GM23338 (cell line): ENCODE results near the gene RUFY1. TPM values are rescaled to one million over a fixed set of nuclear protein-coding genes. Genes with fewer than 3 reads are reported as not detected.
A peak's percentile ranks its signal among the peaks of the same experiment; 100 is the strongest.

Source experiments
- ATAC-seq: fragments of 200-7000 bp; cut with Tn5 transposase; 3 replicates; pipeline ENCODE4 v1.9.1; 2020
- DNase-seq: peaks from one replicate; pipeline ENCODE4 v3.0.0-alpha.2; 2015; ENCODE audit warnings: low spot score
- H2AFZ ChIP-seq: fragments of 200-600 bp; sonication (generic); 2 replicates; pipeline ENCODE4 v1.8.0; 2016; ENCODE audit warnings: antibody characterized with exemption, mild to moderate bottlenecking, moderate library complexity
- H3F3A ChIP-seq: fragments of 200-600 bp; sonication (generic); replicated peaks from 2 replicates; pipeline ENCODE4 v1.8.0; 2017; ENCODE audit warnings: antibody characterized with exemption, mixed run types, low read depth
- H3K27ac ChIP-seq: fragments of 200-600 bp; sonication (generic); 2 replicates; pipeline ENCODE4 v1.6.1; 2016; ENCODE audit warnings: low read depth
- H3K27me3 ChIP-seq: fragments of 200-600 bp; sonication (generic); 2 replicates; pipeline ENCODE4 v1.8.0; 2016; ENCODE audit warnings: mild to moderate bottlenecking, mixed run types, moderate library complexity; ENCODE audit not compliant: insufficient read depth
- H3K36me3 ChIP-seq: fragments of 200-600 bp; sonication (generic); 2 replicates; pipeline ENCODE4 v1.8.0; 2016; ENCODE audit warnings: mild to moderate bottlenecking; ENCODE audit not compliant: insufficient read depth
- H3K4me1 ChIP-seq: fragments of 200-600 bp; sonication (generic); 2 replicates; pipeline ENCODE4 v1.8.0; 2016; ENCODE audit warnings: mild to moderate bottlenecking, moderate library complexity; ENCODE audit not compliant: insufficient read depth
- H3K4me2 ChIP-seq: fragments of 200-600 bp; sonication (generic); 2 replicates; pipeline ENCODE4 v1.7.1; 2017; ENCODE audit warnings: mixed run types
- H3K4me3 ChIP-seq: fragments of 200-600 bp; sonication (generic); 2 replicates; pipeline ENCODE4 v1.6.1; 2016; ENCODE audit warnings: mixed run types
- H3K79me2 ChIP-seq: fragments of 200-600 bp; sonication (generic); replicated peaks from 2 replicates; pipeline ENCODE4 v1.8.0; 2017; ENCODE audit warnings: mild to moderate bottlenecking; ENCODE audit not compliant: insufficient read depth
- H3K9me2 ChIP-seq: fragments of 200-600 bp; sonication (generic); 2 replicates; pipeline ENCODE4 v1.8.0; 2017; ENCODE audit not compliant: insufficient read depth
- H4K20me1 ChIP-seq: fragments of 200-600 bp; sonication (generic); replicated peaks from 2 replicates; pipeline ENCODE4 v1.8.0; 2017; ENCODE audit warnings: mild to moderate bottlenecking; ENCODE audit not compliant: insufficient read depth
- H3K27ac Mint-ChIP-seq: 2 replicates; pipeline ENCODE4 v1.8.0; 2020; ENCODE audit warnings: inconsistent platforms, mild to moderate bottlenecking, moderate library complexity, mixed read lengths
- H3K27me3 Mint-ChIP-seq: 3 replicates; pipeline ENCODE4 v1.8.0; 2022; ENCODE audit warnings: low read depth, mild to moderate bottlenecking, moderate library complexity, mixed read lengths, inconsistent platforms; ENCODE audit not compliant: insufficient read depth, poor library complexity
- H3K36me3 Mint-ChIP-seq: 3 replicates; pipeline ENCODE4 v1.8.0; 2021; ENCODE audit warnings: low read depth, mild to moderate bottlenecking, inconsistent platforms, moderate library complexity, mixed read lengths
- H3K4me1 Mint-ChIP-seq: 3 replicates; pipeline ENCODE4 v1.8.0; 2020; ENCODE audit warnings: mild to moderate bottlenecking, inconsistent platforms, mixed read lengths
- H3K4me3 Mint-ChIP-seq: 3 replicates; pipeline ENCODE4 v1.8.0; 2021; ENCODE audit warnings: moderate library complexity, mild to moderate bottlenecking, inconsistent platforms, mixed read lengths
- H3K9me3 Mint-ChIP-seq: 3 replicates; pipeline ENCODE4 v1.8.0; 2020; ENCODE audit warnings: moderate library complexity, mild to moderate bottlenecking, inconsistent platforms, mixed read lengths
- EZH2phosphoT487 ChIP-seq: fragments of 200-600 bp; sonication (generic); IDR thresholded peaks from one replicate; pipeline ENCODE4 v1.8.1; 2018; ENCODE audit warnings: antibody characterized with exemption; ENCODE audit not compliant: unreplicated experiment
- JUNB ChIP-seq: IDR thresholded peaks from one replicate; pipeline ENCODE4 v1.6.1; 2016; ENCODE audit warnings: antibody characterized with exemption; ENCODE audit not compliant: unreplicated experiment
- POLR2AphosphoS5 ChIP-seq: IDR thresholded peaks from 2 replicates; pipeline ENCODE4 v1.6.1; 2016; ENCODE audit warnings: antibody characterized with exemption, low read depth
- ZNF462 ChIP-seq: fragments of 250-450 bp; sonication (Bioruptor Pico); IDR thresholded peaks from 2 replicates; pipeline ENCODE4 v1.5.0; 2020; ENCODE audit warnings: mild to moderate bottlenecking, moderate library complexity
- polyA plus RNA-seq: library from polyadenylated mRNA; unstranded; fragments of >200 nt; fragmentation: Nextera tagmentation; extraction: Ambion mirVana; gene quantifications from 2 replicates; pipeline ENCODE4 v1.2.1, GENCODE V29; 2016
- total RNA-seq: library from RNA; depleted of rRNA; stranded (reverse); fragments of >200 nt; shearing (Covaris generic); gene quantifications from 2 replicates; pipeline ENCODE4 v1.2.3, GENCODE V29; 2014

RUFY1 gene
- total and polyA plus RNA-seq, 2 experiments from 2014 or later: 25.3 to 31.6 TPM

GRCh38 chr5:179623003-179623905 lies 72.9 kb downstream of the RUFY1 start, which contains the start of gene HNRNPH1 (continued):
- no peak for TF ChIP-seq ZNF462 (CRISPR knock-in tag)

GRCh38 chr5:179623906-179624741 lies 73.8 kb downstream of the RUFY1 start:
- H3K4me3 Mint-ChIP-seq: peak overlapping the region; percentile 100
- peak overlapping the region; percentile 93 for H3K4me3 ChIP-seq
- ATAC-seq: peak; percentile 69
- no peaks in the 10 kb centered on the region for H3K27me3 ChIP-seq
- peaks cover 46% of the 10 kb centered on the region for H3K36me3 Mint-ChIP-seq
- DNase-seq: peak; percentile 86
- peak overlapping the region; percentile 98 for H3K27ac ChIP-seq
- H4K20me1 ChIP-seq: peaks cover 34% of the 10 kb centered on the region
- H3K4me2 ChIP-seq: peak overlapping the region; percentile 86
- peaks cover 41% of the 10 kb centered on the region for H3K4me1 Mint-ChIP-seq
- peaks cover 34% of the 10 kb centered on the region for H3K36me3 ChIP-seq
- H2AFZ ChIP-seq: peak overlapping the region; percentile 31
- peaks cover 34% of the 10 kb centered on the region for H3K4me1 ChIP-seq
- peak overlapping the region; percentile 100 for H3K27ac Mint-ChIP-seq
- H3K79me2 ChIP-seq: peaks cover 42% of the 10 kb centered on the region
- peaks cover 33% of the 10 kb centered on the region for H3K27me3 Mint-ChIP-seq
- TF ChIP-seq POLR2AphosphoS5 (peak; percentile 23; the same call in 1 of the 2 replicates), JUNB (no peak), EZH2phosphoT487 (no peak)
- H3K9me3 Mint-ChIP-seq: no peaks in the 10 kb centered on the region; the same call in 1 of the 3 replicates
- H3K9me2 ChIP-seq: no peaks in the 10 kb centered on the region
- peaks cover 28% of the 10 kb centered on the region for H3F3A ChIP-seq
